ENCODE measurements around the gene PLOD3.

Gene PLOD3

DNA sequence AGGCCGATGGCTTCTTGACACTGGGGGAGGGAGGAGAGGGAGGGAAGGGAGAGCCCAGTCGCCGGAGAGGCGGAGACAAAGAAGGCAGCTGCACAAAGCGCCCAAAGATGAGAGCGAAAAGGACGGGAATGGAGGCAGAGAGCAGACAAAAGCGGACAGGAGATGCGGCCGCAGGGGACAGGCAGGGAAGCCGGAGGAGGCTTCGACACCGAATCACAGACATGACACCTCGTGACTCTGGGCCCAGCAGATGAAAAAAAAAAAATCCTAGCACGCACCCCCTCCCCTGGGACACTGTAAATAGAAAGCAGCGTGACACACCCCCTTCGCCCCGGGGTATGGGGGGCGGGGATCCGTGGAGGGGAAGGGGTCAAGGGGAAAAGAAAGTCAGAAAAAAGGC is 38.3 kb downstream of the PLOD3 start:
- DNase-seq (ENCODE audit: low spot score), result no peak

DNA sequence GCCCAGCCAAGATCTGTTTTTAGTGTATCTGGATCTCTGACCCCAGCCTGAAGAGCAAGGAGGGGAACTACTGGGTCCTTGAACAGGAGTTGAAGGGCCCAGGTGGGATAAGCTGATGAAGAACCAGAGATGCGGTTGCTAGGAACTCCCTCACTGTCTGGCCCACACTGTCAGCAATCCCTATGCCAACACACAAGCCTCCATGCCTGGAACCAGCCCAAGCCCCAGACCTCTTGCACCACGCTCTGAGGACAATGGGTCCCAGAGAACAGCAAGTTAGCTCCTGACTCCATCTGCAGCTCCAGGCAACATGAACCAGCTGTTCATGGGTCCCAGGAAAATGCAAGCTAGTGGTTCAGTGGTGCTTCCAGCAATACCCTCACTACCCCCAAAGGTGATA is 39.7 kb downstream of the PLOD3 start:
- no peak for DNase-seq (ENCODE audit: low spot score)

DNA sequence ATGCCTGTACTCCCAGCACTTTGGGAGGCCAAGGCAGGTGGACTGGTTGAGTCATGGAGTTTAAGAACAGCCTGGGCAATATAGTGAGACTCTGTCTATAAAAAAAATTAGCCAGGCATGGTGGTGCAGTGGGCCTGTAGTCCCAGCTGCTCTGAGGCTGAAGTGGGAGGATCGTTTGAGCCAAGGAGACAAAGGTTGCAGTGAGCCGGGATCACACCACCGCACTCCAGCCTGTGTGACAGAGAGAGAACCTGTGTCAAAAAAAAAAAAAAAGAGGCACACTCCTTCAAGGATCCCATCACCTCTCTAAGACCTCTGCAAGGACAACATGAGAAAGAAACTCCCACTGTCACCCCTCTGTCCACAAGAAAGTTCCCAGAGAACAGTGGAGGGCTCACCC is 41.7 kb downstream of the PLOD3 start:
- no peak for DNase-seq (ENCODE audit: low spot score)

DNA sequence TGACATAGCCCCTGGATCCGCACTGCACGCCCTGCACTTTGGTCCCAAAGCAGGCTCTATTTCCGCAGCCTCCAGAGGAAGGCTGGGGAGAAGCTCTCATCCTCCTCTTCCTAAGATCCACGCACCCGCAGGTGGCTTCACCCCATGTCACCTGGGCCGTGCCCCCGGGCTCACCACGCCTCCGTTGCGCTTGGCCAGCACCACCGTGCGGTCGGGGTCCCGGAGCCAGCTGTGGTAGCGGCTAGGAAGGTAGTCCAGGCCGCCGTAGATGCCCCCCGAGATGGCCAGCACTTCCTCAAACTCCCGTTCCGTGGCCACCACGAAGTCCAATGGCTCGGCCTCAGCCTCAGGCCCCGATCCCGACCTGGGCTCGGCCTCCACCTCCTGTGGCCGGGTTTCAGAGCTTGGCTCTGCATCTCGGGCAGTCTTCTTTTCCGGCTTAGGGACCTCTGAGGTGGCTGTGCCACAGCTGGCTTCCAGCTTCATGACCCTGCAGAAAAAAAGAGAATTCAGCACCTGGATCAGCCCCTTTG is 43.0 kb downstream of the PLOD3 start:
- no peak for DNase-seq (ENCODE audit: low spot score)

DNA sequence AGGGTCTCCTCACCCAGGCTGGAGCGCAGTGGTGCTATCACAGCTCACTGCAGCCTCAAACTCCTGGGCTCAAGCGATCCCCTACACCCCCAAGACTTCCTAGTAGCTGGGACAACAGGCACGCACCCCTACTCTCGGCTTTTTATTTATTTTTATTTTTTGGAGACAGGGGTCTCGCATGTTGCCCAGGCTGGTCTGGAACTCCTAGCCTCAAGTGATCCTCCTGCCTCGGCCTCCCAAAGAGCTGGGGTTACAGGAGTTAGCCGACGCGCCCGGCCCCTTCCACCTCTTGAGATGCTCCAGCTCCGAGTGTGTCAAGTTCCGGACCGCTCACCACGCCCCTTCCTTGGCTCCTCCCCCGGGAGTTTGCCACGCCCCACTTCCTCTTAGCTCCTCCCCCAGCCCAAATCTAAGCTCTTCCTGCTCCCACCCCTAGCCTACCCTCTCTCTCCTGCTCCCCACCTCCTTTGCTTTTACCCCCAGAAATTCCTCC is 43.6 kb downstream of the PLOD3 start:
- no peak for DNase-seq (ENCODE audit: low spot score)

DNA sequence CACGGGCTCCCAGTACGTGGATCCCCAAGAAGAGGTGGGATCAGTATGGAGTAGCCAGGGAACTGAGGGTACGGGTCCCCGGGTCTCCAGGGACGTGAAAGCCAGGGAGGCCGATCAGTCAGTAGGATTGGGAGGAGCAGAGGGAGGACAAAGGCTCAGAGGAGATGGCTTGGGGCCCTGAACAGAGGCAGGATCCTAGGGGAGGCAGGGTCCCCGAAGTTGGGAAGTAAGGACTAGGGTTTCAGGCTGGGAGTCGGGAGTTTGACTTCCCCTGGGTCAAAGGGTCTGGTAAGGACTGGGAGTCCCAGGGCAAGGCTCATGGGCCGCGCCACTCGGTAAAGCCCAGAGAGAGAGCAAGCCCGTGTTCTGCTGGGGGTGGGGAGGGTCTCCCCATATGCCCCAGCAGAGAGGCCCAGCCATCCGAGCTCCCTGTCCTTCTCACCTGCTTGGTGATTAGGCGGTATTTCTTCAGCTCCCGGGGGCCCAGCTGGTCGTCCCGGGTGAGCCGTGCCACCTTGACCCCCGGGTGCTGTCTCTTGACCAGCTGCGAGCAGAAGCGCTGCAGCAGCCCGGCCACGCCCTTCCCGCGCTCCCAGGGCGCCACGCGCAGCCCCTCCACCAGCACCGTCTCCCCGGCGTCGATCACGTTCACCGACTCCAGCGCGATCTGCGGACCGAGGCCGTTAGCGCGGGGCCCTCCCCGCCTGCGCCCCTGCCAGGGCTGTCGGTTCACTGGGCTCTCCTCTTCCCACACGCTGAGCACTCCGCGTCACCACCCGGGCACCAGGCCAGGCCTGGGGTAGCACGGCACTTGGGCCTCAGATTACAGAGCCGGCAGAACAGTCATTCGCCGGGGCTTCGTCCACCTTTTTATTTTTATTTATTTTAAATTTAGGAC is 44.3 kb downstream of the PLOD3 start:
- no peak for DNase-seq (ENCODE audit: low spot score)

DNA sequence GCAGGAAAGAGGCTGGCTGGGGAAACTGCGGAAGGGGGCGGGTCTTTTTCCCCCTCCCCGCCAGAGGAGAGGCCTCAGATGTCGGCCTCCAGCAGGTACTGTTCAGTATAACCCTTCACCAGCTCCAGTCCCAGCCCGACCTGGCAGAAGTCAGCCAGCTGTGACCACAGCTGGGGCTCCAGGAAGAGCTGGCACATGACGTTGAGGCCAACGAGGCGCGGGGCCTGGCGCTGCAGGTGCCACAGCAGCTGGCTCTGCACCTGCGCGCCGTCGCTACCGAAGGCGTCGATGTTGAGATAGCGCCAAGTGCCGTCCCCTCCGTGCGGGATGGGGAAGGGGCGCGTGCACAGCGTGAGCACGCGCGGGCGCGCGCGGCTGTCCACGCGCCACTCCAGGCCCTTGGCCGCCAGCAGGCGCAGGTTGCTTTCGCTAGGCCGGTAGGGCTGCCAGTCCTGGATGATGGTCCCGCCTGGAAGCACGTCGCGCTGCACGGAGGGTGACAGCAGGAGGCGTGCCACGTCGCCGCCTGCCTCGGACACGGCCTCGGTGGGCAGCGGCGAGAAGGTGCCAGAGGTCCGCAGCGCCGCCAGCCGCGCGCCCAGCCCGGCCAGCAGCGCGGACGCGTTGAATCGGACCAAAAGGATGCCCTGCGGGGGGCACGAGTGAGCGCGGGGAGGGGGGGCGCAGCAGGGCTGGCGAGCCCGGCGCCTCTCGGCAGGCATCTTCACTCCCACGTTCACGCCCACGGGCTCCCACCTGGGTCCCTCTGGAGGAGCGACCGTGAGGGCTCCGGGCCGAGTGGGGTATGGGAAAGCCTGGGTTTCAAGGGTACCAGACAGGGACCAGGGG is 45.2 kb downstream of the PLOD3 start:
- DNase-seq (ENCODE audit: low spot score), result no peak

DNA sequence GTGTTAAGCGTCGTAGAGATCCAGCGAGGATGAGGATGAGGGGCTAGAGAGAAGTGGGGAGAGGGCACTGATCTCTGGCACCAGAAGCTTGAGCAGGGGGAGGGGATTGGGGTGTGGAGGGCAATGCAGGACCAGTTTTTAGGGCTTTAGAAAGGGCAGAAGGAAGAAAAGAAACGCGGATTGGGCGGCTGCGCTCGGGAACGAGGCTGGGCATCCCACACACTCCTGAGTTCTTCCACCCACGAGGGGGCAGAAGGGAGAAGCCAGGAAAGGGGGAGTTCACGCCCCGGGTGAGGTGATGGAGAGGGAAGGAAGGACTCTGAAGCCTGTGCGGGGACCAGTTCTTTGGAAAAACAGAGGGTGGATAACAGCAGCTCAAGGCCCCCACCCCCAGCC is 45.9 kb downstream of the PLOD3 start:
- DNase-seq (ENCODE audit: low spot score), result no peak

DNA sequence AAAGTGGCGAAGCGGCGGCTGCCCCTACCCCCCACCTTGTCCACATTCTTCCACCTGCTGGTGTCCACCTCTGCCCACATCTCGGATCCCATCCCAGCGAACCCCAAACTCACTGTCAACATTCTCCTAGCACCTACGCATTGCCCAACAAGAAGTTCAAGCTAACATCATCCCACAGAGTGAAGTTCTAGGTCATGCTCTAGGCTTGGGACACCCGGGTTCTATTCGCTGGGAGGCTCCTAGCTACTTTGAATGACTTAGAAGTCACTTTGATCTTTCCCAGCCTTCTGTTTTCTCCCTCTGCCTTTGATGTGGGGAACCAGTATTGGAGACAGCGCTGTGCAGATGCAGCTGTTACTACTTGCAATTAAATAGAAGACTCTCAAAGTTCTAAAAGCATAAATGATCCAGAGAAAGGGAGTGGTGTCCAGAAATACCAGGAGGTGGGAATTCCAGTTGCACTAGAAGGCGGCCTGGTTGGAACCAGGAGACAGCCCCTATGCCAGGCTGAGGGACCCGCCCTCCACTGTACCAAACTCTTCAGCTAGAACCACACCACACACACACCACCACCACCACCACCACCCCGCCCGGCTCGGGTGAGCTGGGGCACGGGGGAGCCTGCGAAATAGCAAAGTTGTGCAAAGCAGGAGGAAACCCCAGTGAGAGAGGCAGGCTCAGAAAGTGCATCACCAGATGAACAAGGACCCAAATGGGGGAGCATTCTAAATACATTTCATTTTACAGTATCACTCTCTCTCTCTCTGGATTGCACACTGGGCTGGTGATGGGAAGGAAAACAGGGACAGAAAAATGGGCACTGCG is 46.6 kb downstream of the PLOD3 start:
- no peak for DNase-seq (ENCODE audit: low spot score)

DNA sequence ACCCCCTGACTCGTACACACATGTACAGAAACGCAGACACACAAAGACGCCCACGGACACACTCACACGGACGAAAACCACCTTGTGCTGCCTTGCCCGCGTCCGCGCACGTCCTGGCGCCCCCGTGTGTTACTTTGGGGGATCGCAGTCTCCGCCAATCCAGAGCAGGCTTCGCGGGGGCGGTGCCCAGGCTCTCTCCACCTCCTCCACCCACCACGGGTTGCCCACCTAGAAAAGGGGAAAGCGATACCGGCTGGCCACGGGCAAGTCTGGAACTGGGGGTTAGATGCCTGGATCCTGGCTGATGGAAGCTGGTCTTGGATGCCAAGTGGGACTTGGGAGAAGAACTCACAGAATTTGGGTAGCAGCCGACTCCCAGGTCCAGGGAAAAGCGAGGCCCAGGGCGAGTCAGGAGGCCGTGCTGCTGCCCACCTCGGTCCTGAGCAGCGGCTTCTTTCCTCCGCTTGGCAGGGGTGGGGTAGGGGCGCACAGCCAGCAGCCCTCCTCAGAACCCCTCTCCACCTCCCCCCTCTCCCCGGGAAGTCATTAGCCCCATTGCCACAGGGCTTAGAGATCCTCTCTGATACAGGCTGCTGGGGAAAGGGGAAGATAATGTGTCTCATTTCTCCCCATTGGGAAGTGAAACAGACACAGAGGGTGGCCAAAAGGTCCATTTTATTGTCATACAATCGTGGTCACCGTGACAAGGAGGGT is 47.4 kb downstream of the PLOD3 start:
- DNase-seq (ENCODE audit: low spot score), result no peak

DNA sequence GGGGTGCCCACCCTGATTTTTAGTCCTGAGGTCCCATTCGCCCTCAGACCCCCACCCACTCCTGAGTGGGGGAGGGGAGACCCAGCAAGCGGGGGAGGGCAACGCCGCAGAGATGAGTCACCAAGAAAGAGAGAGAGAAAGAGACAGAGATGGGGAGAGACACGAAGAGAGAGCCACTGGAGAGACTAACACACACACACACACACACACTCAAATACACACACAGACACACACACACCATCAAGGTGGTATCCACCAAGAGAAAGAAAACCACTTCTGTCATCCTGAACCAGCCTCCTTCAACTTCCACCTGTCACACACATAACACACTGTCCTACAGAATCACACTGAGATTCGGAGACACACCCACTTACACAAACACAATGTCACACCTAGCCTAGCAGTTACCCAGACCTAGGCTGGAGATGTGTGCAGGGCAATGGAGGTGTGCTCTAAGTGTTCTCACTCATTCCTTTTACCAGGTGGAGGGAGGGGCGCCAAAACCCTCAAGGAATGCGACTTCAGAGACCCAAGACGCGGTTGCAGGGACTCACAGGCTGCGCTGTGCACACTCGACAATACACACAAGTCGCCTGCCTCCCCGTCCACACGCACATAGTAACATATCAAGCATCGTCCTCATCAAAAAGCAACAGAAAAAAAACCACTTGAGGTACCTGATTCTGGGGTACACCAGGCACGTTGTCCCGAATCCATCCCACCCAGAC is 48.1 kb downstream of the PLOD3 start:
- DNase-seq (ENCODE audit: low spot score), result no peak

DNA sequence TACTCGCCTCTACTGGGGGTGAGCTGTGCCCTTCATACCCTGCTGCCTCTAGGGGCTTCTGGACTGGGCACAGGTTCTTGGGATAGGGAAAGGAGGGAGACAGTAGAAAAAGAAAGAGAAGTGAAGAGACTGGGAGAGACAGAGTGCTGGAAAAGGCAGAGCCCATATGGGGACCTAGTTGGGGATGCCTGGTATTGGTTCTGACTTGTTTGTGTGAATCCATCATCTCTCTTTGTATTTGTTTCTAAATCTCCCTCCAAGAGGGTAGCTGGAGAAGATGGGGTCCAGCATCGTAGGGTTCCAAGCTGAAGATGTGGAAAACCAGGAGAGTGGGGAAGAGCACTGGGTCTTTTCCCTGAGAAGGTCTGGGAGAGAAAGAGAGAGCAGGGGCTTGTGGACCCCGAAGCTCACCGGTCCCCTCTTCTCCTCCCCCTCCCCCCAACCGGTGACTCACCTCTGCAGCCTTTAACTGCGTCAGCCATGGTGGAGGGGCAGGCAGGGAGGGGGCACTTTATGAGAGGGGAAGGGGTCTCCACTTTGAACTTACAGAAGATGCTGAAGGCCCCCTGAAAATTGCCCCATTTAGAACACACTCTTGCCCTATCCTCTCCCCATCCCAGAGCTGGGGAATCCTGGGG is 48.9 kb downstream of the PLOD3 start:
- DNase-seq (ENCODE audit: low spot score), result no peak

DNA sequence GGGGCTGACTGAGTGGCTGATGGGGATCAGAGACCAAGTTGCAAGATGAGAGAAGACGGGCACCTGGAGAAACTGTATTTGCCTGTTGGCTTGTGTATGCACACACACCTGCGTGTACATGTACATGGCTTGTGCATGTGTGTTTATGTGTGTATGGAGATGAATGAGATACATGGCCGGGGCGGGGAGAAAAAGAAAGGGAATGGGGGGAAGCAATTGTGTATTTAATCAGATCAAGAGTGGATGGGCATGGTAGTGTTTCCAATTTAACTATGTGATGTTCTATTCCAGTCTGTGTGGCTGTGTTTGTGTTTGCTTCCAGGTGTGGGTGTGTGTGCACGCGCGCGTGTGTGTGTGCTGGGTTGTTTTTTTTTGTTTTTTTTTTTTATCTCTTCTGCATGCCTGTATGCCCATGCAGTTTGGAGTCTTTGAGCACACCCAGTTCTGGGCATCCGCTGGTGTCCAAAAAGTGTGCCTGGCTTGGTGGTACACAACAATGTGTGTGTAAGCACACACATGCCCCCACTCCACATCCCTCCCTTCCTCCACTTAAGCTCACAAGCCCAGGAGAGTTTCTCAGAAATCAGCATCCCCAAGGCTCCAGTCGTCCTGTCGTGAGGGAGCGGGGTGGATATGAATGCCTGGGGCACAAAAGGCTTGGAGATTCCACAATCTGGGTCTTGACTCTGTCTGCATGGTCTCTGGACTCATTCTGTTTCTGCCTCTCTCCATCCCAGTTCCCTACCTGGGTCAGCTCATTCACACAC is 49.6 kb downstream of the PLOD3 start:
- DNase-seq (ENCODE audit: low spot score), result no peak

DNA sequence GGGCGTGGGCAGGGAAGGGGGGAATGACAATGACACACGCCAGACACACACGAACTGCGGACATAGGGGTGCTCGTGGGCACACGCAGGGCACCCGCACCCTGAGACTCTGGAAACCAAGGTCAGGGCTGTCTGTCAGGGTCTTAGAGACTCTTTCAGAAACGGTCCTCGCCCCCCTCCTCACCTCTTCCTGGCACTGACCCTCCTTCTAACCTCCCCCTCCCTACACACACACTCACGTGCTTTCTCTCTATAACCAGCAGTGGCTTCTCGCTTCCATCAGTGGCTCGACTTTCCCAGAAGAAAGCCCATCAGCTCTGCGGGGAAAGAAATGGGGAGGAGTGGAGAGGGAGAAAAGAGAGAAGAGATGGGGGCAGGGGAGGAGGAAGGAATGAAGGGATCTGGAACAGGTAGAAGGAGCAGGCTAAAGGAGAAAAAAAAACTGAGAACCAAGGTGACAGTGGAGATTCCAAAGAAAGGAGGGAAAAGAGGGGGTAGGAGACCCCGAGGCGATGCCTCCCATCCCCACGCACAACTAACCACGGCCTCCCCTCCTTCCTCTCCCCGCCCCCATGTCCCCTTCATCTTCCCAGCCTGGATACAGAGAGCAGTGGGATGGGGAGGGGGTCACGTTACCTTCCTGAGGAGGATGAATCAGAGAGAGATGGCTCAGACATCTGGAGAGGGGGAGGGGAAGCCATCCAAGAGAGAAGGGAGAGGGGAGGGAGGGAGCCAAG is 50.3 kb downstream of the PLOD3 start:
- DNase-seq (ENCODE audit: low spot score), result no peak

DNA sequence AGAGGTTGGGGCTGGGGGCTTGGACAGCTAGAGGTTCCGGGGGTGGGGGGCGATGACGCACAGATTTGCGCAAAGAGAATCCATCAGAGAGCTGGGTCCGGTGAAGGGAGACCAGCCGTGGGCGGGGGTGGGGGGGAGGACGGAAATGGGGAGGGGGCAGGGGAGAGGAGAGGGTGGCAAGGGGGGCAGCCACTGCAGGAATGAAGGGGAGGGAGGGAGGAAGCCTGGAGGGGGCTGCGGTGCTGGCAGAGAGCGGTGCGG is 50.8 kb downstream of the PLOD3 start:
- no peak for DNase-seq (ENCODE audit: low spot score)

DNA sequence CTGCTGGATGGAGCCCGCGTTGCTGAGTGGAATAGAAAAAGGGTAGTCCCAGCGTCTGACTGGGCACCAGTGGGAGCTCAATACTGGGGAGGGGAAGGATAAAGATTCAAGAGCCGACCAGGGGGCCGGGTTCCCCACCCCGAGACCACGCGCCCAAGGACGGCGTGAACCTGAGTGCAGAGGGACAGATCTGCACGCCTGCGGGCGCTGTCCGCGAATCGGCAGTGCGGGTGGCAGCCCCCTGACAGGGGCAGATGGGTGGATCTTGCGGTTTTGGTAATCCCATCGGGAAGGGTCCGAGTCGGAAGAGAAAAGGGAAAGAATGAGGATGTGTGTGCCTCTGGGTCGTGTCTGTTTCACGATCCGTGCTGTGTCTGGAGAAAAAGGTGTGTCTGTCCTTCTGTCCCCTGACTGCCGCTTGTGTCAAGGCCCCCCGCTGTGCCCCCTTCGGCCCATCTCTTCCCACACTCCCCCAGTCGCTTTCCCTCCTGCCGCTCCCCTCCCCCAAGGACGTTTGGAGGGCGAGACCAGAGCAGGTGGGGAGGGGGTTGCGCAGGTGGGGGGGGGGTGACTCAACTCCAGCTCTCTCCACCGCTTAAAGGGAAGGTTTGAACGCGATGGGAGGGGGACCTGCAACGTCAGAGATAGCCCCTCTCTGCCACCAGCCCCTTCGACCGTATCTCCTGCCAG is 51.3 kb downstream of the PLOD3 start:
- no peak for DNase-seq (ENCODE audit: low spot score)

DNA sequence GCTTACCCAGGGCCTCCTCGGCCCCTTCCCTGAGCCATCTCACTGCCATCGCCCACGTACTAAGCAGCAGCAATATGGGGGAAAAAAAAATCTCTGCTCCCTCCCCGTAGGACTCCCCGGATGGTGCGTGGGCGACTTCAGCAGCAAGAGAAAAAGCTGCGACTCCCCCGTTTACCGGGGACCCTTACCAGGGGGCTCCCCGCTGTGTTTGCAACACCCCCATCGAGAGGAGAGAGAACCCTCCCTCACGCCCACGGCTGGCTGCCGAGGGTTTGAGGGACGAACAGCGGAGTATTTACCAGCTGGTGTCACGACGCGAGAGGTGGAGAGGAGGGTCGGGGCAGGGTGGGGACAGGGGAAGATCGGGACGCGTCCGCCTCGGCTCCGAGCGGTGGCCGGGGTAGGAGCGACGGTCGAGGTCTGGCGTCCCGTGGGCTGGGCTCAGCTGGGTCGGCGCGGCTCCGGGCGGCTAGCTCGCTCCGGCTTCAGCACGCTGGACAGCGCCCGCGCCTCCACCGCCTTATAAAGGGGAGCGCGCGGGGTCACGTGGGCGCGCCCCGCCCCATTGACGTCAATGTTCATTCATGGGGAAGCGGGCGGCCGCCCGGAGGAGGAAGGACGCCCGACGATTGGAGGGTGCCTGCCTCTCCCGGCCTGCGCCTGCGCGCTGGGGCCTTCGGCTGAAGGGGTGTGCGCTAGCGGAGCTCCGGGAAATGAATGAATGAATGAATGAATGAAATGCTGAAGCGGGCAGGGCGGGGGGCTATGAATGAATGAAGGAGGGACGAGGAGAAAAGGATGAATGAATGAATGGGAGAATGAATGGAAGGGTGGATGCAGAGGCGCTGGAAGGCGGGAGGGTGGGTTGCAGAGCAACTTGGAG is 52.1 kb downstream of the PLOD3 start, which contains the start of gene VGF:
VGF (minus strand) TSS at position 495 of the 883 bp plus-strand sequence. CDS start 726 bp downstream, outside the sequence.
- DNase-seq (ENCODE audit: low spot score), result peak; percentile 81
